Right hindlimb (tissue), 1 donor: Measurements from ENCODE around the gene POLR2F.
A peak's percentile ranks its signal among the peaks of the same experiment; 100 is the strongest.

Experiments used
- DNase-seq: peaks from one replicate; pipeline ENCODE4 v3.0.0-alpha.2; 2018

The POLR2F gene

DNA sequence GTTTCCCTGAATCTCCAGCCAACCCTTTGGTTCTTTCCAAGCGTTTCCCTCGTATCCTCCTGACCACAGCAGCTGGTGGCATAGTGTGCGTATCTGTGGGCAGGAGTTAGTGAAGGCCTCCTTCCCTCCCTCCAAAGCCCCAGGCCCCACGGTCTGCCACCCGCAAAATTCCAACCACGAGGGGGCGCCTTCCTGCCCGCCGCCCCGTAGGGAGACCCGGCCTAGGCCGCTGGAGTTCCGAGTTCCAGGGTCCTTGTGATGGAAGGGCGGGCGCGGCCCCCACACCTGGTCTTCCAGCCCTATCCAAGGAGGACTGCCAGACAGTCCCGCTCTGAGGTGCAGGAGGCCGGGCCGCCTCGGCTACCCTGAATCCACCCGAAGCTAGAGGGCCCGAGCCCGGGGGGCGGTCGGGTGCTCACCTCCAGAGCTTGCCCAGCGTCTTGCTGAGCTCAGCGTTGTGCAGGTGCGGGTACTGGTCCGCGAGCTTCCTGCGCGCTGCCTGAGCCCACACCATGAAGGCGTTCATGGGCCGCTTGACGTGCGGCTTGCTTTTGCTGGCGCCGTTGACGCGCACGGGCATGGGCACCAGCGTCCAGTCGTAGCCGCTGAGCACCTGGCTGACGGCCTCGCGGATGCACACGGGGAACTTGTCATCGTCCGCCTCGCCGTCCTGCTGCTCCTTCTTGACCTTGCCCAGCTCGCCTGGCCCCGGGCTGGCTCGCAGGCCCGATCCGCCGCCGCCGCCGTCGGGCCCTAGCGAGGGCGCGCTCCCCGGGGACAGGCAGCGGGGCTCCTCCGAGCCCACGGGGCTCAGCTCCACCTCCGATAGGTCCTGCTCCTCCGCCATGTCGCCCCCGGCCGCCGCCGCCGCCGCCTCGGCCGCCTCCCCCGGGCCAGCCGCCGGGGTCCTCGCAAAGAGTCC lies 29.7 kb downstream of the POLR2F start:
- no peak for DNase-seq

DNA sequence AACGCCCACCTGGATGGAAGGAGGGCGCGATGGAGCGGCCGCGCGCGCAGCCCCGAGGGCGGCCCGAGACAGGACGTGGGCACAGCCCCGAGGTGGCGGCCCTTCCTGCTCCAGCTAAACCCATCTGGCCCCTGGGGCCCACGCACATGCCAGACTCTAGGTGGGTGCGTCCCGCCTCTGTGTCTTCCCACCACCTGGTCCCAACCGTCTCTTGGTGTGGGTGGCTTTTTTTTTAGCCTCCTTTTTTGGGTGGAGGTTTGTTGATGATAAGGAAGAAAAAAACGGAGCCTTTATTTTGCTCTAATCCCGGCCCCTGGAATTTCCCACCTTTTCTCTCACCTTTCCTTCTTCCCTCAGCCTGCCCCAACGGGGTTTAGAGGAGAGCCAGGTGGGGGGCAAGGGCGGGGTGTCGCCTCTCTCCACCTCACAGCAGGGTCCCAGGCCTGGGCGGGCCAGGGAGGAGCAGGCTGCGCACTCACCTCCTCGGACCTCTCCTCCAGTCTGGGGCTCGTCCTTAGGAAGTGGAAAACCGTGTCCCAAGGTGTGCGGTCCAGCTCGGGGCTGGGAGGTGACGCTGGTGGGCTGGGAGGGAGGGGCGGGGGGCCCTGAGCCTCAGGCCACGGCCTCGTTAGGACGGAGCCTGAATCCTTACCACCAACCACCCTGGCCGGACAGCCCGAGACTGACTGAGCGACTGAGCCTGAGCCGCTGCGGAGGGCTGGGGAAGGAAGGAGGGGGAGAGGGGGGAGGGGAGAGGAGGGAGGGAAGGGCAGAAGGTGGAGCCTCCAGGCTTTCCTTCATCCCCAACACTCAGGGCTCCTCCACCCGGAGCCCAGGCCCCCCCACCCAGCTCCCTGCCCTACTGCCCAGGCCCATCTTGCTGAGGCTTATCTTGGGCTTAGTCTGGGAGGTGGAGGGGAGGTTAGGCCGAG lies 30.6 kb downstream of the POLR2F start, which contains the start of gene SOX10:
SOX10 (minus strand) TSS at position 696 of the 932 bp plus-strand sequence. CDS start 771 bp downstream, outside the sequence.
- DNase-seq, result no peak

DNA sequence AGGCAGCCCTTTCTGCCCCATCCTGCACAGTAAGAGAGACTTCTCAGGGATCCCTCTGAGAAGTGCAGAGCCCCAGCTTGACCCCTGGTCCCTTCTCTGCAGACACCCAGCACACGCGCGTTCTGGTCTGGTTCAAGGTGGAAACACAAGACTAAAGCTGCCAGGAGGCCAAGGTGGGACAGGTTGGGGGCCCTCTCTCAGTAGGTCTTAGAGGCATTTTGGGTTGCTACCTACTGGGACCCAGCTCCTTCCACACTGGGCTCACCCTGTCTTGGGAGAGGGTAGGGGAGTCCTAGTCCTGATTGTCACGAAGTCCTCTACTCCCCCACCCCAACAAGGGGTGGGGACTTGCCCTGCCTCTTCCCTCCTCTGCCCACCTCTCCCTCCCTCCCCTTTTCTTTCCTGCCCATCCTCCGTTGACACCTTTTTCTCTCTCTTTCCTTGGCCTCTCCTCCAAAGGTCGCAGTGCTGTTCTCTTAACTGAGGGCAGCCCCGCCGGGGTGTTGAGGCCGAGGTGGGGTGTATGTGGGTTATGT lies 31.6 kb downstream of the POLR2F start:
- DNase-seq, result no peak

DNA sequence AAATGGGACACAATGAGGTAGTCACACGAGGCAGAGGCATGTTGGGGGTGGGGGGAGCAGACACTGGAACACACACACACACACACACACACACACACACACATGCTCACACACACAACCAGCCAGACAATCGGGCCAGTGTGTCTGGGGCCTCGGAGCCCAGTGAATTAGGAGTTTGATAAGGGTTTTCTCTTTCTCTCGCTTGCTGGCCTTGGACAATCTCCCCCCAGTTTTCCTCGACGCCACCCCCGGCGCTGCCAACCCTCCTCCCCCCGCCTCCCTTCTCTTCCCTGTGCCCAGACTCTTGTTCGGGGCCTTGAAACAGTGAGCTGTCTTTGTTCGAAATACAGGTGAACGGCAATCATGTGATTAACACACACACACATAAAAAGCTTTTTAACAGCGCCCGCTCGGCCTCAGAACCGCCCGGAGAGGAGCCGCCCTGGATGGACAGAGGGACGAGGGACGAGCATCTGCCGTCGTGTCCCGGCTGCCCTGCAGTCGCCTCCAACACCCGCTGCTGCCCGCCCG lies 32.3 kb downstream of the POLR2F start:
- DNase-seq, result no peak

DNA sequence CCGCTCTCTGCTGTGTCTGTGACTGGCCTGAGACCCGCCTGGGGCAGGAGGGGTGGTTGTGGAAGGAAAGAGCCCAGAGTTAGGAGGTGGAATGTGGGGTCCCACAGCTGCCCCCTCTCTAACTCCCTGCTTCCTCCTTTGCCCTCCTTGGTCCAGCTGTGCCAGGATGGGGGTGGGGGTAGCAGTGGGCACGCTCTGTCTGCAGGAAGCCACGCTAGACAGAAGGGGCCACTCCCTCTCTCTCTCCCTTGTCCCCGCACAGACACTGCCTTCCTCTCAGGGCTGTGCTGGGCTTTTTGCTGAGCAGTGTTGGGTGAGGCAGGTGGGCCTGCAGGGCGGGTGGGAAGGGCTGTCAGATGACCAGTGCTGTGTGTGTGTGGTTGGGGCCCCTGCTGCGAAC lies 32.9 kb downstream of the POLR2F start:
- no peak for DNase-seq

GRCh38 chr22:37989146-37990045 lies 35.9 kb downstream of the POLR2F start:
- no peak for DNase-seq

- DNase-seq, result peak; percentile 71
These were observed 36.8 kb downstream of the POLR2F start for GRCh38 chr22:37990301-37990700.

DNA sequence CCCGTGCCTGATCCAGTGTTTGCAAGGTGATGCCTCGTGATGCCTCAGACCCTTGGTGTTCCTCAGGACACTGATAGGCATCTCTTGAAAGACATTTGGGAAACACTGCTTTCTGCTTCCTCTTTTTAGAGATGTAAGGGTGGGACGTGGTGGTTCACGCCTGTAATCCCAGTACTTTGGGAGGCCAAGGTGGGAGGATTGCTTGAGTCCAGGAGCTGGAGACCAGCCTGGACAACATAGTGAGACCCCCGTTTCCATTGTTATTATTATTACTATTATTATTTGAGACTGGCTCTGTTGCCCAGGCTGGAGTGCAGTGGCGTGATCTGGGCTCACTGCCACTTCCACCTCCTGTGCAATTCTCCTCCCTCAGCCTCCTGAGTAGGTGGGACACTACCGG lies 37.4 kb downstream of the POLR2F start:
- no peak for DNase-seq

DNA sequence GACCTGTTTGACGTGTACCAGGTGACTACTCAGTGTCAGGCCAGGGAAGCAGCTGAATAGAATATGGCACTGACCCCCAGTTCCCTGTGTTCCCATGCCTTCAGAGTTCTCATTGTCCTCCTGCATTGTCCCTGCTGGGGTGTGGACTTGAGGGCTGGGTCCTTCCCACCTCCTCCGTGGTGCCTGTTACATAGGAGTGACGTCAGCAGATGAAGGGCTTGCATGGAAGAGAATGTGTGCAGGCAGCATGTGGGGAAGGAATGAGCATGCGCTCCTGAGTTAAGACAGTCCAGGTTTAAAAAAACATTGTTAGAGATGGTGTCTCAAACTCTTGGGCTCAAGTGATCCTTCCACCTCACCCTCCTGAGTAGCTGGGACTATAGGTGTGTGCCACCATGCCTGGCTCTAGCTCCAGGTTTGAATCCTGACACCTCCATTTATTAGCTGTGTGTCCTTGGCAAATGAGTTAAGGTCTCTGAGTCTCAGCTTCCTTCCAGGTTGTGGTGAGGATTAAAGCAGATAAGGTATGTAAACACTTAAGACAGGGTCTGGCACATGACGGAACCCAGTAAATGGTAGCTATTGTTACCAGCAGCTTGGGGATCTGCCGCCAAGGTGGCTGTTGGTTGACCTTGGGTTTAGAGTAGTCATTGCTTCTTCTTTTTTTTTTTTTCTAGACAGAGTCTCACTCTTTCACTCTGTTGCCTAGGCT lies 38.4 kb downstream of the POLR2F start:
- no peak for DNase-seq

DNA sequence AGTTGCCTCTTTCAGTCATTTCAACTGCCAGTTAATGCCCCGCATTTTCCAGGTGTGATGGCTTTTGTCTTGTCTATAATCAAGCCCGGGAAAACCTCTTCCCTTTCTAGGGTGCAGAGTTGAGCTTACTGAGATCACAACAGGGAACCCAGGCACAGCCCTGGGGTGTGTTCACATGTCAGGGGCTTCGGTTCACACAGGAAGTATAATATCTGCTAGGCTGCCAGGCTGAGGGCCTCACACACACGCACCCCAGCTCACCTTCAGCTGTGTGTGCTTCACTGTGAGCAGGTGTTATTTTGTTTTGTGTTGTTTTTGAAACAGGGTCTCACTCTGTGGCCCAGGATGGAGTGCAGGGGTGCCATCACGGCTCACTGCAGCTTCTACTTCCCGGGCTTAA lies 40.5 kb downstream of the POLR2F start:
- no peak for DNase-seq

- DNase-seq, result no peak
These were observed 41.5 kb downstream of the POLR2F start for GRCh38 chr22:37994982-37995381.

DNA sequence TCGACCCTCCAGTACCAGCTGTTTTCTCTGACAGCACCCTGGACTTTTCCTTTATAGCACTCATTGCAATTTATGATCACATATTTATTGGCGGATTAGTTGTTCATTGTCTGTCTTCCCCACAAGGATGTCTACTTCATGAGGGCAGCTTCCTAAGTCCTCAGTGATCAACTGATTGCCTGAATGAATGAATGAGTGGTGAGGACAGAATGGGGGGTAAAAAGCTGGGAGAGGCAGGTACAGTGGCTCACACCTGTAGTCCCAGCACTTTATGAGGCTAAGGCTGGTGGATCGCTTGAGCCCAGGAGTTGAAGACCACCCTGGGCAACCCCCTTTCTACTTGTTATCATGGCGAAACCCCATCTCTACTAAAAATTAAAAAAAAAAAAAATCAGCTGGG lies 42.0 kb downstream of the POLR2F start:
- no peak for DNase-seq

GRCh38 chr22:37996079-37996478 lies 42.6 kb downstream of the POLR2F start:
- no peak for DNase-seq

DNA sequence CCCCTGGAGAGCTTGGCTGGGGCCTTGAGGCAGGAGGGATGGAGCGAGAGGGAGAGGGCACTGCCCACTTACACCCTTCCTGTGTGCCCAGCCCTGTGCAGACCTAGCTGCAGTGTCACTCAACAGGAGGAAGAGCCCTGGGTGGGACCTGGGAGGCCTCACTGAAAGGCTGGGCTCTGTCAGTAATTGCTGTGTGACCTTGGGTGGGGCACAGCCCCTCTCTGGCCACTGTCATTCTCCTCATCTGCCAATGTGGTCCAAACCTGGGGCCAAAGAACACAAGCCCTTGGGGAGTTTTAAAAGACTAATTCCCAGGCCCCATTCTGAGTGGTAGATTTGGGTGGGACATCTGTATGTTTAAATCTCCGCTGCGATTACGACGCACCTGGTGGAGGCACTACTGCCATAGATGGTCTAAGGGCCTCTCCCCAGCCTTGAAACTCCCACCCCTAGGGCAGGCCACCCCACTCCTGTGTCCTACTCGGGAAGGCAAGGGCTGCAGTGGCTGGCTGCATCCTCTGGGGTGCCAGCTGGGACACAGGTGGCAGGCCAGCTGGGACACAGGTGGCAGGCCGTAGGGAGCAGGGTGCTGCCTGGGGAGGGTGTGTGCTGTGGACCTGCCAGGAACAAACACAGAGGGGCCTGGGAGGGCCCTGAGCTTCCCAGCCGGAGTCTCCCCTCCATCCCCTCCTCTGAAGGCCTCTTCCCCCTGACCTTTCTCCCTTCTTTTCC lies 43.2 kb downstream of the POLR2F start:
- no peak for DNase-seq

DNA sequence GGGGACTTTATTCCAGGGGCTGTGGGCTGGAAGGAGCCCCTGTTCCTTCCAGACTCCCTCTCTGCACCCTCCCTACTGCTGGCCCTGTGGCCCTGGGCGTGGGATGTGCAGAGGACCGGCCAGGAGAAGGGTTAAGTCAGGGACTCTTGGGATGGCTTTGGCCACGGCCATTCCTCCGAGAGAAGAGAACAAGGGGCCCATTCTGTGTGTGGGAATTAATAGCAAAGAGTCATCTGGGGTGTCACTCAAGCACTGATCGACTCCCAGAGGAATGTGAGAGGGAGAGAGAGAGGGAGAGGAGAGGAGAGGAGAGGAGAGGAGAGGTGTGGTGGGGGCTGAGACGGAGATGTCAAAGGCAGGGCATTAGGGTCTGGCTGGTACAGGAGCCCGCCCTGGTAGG lies 45.0 kb downstream of the POLR2F start:
- DNase-seq, result no peak

- DNase-seq, result no peak
These were observed 45.7 kb downstream of the POLR2F start for GRCh38 chr22:37999236-37999635.

DNA sequence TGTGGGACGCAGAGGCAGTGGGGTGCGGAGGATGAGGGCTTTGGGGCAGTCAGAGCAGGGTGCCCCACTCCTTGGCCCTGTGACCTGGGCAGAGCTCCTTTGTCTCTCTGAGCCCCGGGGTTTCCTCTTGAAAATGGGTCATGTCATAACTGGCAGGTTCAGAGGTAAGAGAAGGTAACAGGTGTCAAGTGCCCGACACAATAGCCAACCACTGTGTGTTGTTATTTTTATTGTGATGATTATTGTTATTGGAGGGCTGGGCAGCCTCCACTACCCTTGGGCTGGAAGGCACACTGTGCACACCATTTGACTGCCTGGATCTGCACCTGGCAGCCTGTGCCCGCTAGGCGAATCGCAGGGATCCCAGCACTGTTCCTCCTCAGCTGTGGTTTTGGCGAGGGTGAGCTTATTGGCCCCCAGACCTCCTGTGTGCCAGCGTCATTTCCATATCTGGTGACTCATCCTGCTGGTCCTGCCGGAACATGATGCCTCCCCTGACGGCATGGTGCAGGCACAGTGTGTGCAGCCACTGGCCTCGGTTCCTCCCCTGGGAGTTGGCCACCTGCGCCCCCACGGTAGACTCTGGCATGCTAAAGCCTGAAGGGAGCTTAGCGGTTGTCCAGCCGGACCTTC lies 46.3 kb downstream of the POLR2F start:
- peak; percentile 53 for DNase-seq

- DNase-seq, result no peak
These were observed 52.4 kb downstream of the POLR2F start for GRCh38 chr22:38005943-38006342.

- DNase-seq, result no peak
These were observed 53.4 kb downstream of the POLR2F start for GRCh38 chr22:38006906-38007305.

DNA sequence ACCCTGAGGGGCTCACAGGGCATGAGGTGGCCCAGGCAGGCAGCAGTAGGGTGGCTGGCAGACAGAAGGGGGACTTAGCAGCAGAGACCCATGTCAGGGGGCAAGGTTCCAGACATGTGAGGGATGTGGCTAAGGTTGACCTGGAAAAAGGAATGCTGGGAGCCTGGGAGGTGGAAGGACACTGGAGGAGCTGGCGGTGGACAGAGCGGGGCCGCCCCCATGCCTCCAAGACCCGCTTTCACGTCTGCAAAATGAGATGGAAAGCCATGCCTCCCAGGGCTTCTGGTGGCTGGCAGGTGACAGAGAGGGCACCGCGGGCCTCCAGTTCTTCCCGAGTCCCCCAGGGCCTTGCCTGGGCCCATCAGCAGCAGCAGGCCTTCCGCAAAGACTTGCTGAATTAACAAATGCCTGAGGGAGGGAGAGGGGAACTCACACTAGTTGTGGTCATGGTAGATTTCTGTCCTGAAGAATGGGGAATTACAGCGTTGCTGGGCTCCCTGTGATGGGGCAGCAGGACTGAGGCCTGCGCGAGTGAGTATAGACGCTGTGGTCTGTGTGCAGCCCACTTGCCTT lies 53.9 kb downstream of the POLR2F start:
- no peak for DNase-seq
